Spleen (tissue), 7 donors: Measurements from ENCODE around the gene TRPT1.

ENCODE experiments used
- POLR2A ChIP-seq, 3 donors: fragments of 450-650 bp; IDR thresholded peaks; one replicate each; pipeline ENCODE4 v1.5.1; 2017; ENCODE audit warnings: antibody characterized with exemption in 3 of 3, mild to moderate bottlenecking in 1 of 3
- POLR2AphosphoS5 ChIP-seq, 3 donors: sonication (generic); formaldehyde crosslinking; IDR thresholded peaks; one replicate each; pipeline ENCODE4 v1.5.1; 2017; ENCODE audit warnings: antibody characterized with exemption in 3 of 3
- TF ChIP-seq, protein P1 (sequence below), 11 experiments: fragments of 200-600 bp in 7 of 11; fragments of 450-650 bp in 4 of 11; sonication (generic) in 4 of 11; IDR thresholded peaks in 8 of 11; conservative IDR thresholded peaks in 3 of 11; 1 replicate in 7 of 11; 2 replicates in 4 of 11; pipeline versions ENCODE4 v1.4.0 to v1.8.0; 2016 to 2021; ENCODE audit warnings: antibody characterized with exemption in 11 of 11, inconsistent platforms in 4 of 11, mild to moderate bottlenecking in 1 of 11
- donor health status: DM: no; HTN: no; CAD: no; lungs with moderate emphysema.
- donor health status: DM: no; HTN: no; CAD: no.
- donor health status: DM: no; HTN: no; CAD: no.

DNA sequence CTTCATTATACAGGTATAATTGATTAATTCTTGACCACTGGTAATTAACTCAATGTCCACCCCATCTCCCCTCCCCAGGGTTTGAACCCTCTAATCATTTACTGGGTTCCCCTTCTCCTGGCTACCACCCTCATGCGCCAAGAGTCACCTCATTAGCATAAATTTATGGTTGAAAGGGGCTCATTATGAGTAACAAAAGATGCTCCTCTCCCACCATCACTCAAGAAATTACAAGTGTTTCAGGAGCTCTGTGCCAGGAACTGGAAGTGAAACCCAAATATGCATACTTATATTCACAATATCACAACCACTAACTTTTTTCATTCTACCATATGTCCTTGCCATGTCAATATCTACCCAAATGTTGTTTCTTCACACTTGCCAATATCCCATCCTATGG, 47.8 kb downstream of the TRPT1 start:
- TF ChIP-seq, protein P1, sequence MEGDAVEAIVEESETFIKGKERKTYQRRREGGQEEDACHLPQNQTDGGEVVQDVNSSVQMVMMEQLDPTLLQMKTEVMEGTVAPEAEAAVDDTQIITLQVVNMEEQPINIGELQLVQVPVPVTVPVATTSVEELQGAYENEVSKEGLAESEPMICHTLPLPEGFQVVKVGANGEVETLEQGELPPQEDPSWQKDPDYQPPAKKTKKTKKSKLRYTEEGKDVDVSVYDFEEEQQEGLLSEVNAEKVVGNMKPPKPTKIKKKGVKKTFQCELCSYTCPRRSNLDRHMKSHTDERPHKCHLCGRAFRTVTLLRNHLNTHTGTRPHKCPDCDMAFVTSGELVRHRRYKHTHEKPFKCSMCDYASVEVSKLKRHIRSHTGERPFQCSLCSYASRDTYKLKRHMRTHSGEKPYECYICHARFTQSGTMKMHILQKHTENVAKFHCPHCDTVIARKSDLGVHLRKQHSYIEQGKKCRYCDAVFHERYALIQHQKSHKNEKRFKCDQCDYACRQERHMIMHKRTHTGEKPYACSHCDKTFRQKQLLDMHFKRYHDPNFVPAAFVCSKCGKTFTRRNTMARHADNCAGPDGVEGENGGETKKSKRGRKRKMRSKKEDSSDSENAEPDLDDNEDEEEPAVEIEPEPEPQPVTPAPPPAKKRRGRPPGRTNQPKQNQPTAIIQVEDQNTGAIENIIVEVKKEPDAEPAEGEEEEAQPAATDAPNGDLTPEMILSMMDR (IDR thresholded peaks at IDR 0.05 in 8 of 11, conservative IDR thresholded peaks at IDR 0.05 in 3 of 11): no peak
- TF ChIP-seq POLR2A (IDR thresholded peaks at IDR 0.05) (no peak), POLR2AphosphoS5 (IDR thresholded peaks at IDR 0.05) (no peak)
